Adrenal gland (tissue), 5 donors: Measurements from ENCODE around the gene FAM153A.
"Not testable (repeated sequence)": the region's sequence is repeated elsewhere in the genome, so short reads cannot be mapped to it uniquely, and the experiment has no call there.

Source experiments
- POLR2A ChIP-seq, 2 donors: fragments of 450-650 bp; IDR thresholded peaks; one replicate each; pipeline ENCODE4 v1.6.1; 2017; ENCODE audit warnings: antibody characterized with exemption in 2 of 2, mild to moderate bottlenecking in 2 of 2, moderate library complexity in 1 of 2
- TF ChIP-seq, protein P1 (sequence below), 6 experiments: fragments of 450-650 bp in 4 of 6; fragments of 200-600 bp in 2 of 6; sonication (generic) in 1 of 6; IDR thresholded peaks; 1 replicate in 5 of 6; 2 replicates in 1 of 6; pipeline versions ENCODE4 v1.5.1 to v1.8.0; 2016 to 2021; ENCODE audit warnings: antibody characterized with exemption in 6 of 6, mild to moderate bottlenecking in 2 of 6, moderate library complexity in 1 of 6
- donor health status: DM: no; HTN: no; CAD: no.

- TF ChIP-seq, protein P1, sequence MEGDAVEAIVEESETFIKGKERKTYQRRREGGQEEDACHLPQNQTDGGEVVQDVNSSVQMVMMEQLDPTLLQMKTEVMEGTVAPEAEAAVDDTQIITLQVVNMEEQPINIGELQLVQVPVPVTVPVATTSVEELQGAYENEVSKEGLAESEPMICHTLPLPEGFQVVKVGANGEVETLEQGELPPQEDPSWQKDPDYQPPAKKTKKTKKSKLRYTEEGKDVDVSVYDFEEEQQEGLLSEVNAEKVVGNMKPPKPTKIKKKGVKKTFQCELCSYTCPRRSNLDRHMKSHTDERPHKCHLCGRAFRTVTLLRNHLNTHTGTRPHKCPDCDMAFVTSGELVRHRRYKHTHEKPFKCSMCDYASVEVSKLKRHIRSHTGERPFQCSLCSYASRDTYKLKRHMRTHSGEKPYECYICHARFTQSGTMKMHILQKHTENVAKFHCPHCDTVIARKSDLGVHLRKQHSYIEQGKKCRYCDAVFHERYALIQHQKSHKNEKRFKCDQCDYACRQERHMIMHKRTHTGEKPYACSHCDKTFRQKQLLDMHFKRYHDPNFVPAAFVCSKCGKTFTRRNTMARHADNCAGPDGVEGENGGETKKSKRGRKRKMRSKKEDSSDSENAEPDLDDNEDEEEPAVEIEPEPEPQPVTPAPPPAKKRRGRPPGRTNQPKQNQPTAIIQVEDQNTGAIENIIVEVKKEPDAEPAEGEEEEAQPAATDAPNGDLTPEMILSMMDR (IDR thresholded peaks at IDR 0.05), result not testable (repeated sequence)
- TF ChIP-seq POLR2A (IDR thresholded peaks at IDR 0.05), result not testable (repeated sequence)
Measured at GRCh38 chr5:177695356-177695930, 87.3 kb downstream of the FAM153A start.
